K562 (cell line): ENCODE data around the gene TAS2R42. TPM values are rescaled to one million over a fixed set of nuclear protein-coding genes. Genes with fewer than 3 reads are reported as not detected.

Experiments
- ATAC-seq: fragments of 200-7000 bp; cut with Tn5 transposase; 3 replicates; pipeline ENCODE4 v1.9.1; 2020; ENCODE audit warnings: moderate library complexity
- BruUV-seq: library from RNA; stranded (reverse); fragments of 400-500 nt; replicated peaks from 2 replicates; lab custom pipeline; 2021; lab: Mats Ljungman, UMichigan
- CTCF ChIA-PET: fragments of 300-600 bp; formaldehyde crosslinking; extraction: SDS; loops from one replicate; lab custom pipeline; 2021; ENCODE audit warnings: low intra/inter-chr PET ratio; lab: Yijun Ruan, JAX
- POLR2A ChIA-PET: fragments of 300-600, 350-650 bp; sonication (Branson Sonifier 250); formaldehyde crosslinking; extraction: SDS; loops from one replicate; lab custom pipeline; 2021; ENCODE audit warnings: antibody characterized with exemption, inconsistent platforms; lab: Yijun Ruan, JAX
- DNase-seq, 4 experiments: peaks; one replicate each; pipeline versions ENCODE4 v3.0.0 to v3.0.0-alpha.2; 2011 to 2018; ENCODE audit warnings: low spot score in 3 of 4, mixed read lengths in 3 of 4; ENCODE audit errors: extremely low read depth in 1 of 4
- FAIRE-seq: peaks from 2 replicates; lab custom pipeline; 2011; peaks lifted over from hg19 to GRCh38; lab: Jason Lieb, UNC
- H2AFZ ChIP-seq: 2 replicates; pipeline ENCODE4 v1.6.0; 2011; ENCODE audit warnings: low read depth, low read length, control low read depth, inconsistent platforms
- H3K27ac ChIP-seq: fragments of 200-600 bp; 3 replicates; pipeline ENCODE4 v1.8.0; 2011; ENCODE audit warnings: low read depth, mild to moderate bottlenecking, control low read depth, inconsistent platforms, low read length, moderate library complexity, mixed read lengths; ENCODE audit errors: extremely low read depth
- H3K27me3 ChIP-seq, 2 experiments: fragments of 300-600 bp in 1 of 2; 2 replicates in 1 of 2; 3 replicates in 1 of 2; pipeline versions ENCODE4 v1.6.0 to v1.8.0; 2011; ENCODE audit warnings: inconsistent platforms in 2 of 2, low read length in 2 of 2, mild to moderate bottlenecking in 1 of 2, mixed read lengths in 1 of 2, moderate library complexity in 1 of 2; ENCODE audit not compliant: control insufficient read depth in 2 of 2, insufficient read depth in 2 of 2
- H3K36me3 ChIP-seq: fragments of 300-600 bp; 3 replicates; pipeline ENCODE4 v1.8.0; 2011; ENCODE audit warnings: mild to moderate bottlenecking, low read length, inconsistent platforms; ENCODE audit not compliant: control insufficient read depth, insufficient read depth
- H3K4me1 ChIP-seq, 2 experiments: fragments of 200-600 bp in 1 of 2; replicated peaks in 1 of 2; 2 replicates in 1 of 2; 3 replicates in 1 of 2; pipeline versions ENCODE4 v1.5.1 to v1.8.0; 2011; ENCODE audit warnings: inconsistent platforms in 2 of 2, low read length in 2 of 2, mild to moderate bottlenecking in 1 of 2, mixed read lengths in 1 of 2, moderate library complexity in 1 of 2; ENCODE audit not compliant: control insufficient read depth in 2 of 2, insufficient read depth in 2 of 2
- H3K4me2 ChIP-seq: 2 replicates; pipeline ENCODE4 v1.6.1; 2011; ENCODE audit warnings: low read length, control low read depth, inconsistent platforms, mixed read lengths; ENCODE audit not compliant: insufficient read depth
- H3K4me3 ChIP-seq: fragments of 200-600 bp; sonication (generic), shearing (Covaris generic); 2 replicates; pipeline ENCODE4 v1.5.1; 2016; ENCODE audit warnings: control low read depth, inconsistent platforms
- H3K79me2 ChIP-seq: fragments of 200-600 bp; 3 replicates; pipeline ENCODE4 v1.8.0; 2011; ENCODE audit warnings: low read length, inconsistent platforms; ENCODE audit not compliant: control insufficient read depth, insufficient read depth
- H3K9ac ChIP-seq, 2 experiments: 2 replicates each; pipeline versions ENCODE4 v1.6.0 to v1.6.1; 2011; ENCODE audit warnings: low read depth in 2 of 2, low read length in 2 of 2, control low read depth in 1 of 2, inconsistent platforms in 1 of 2, mild to moderate bottlenecking in 1 of 2, mixed read lengths in 1 of 2; ENCODE audit not compliant: insufficient read depth in 1 of 2
- H3K9me1 ChIP-seq: one replicate; pipeline ENCODE4 v1.6.0; 2011; ENCODE audit warnings: inconsistent platforms, mild to moderate bottlenecking, low read length, moderate library complexity; ENCODE audit not compliant: control insufficient read depth, insufficient read depth
- H3K9me3 ChIP-seq: replicated peaks from 2 replicates; pipeline ENCODE4 v1.5.1; 2011; ENCODE audit warnings: low read depth, low read length, inconsistent platforms; ENCODE audit not compliant: control insufficient read depth, insufficient read depth
- H4K20me1 ChIP-seq: replicated peaks from 2 replicates; pipeline ENCODE4 v1.6.1; 2011; ENCODE audit warnings: low read length, inconsistent platforms, mixed read lengths; ENCODE audit not compliant: control insufficient read depth, insufficient read depth
- ATF4 ChIP-seq: fragments of 450-650 bp; formaldehyde crosslinking; IDR thresholded peaks from 2 replicates; pipeline ENCODE4 v1.4.0; 2022; ENCODE audit warnings: mild to moderate bottlenecking, moderate library complexity
- BHLHE40 ChIP-seq: IDR thresholded peaks from 2 replicates; pipeline ENCODE4 v1.6.1; 2011; ENCODE audit warnings: low read length, improper control_type of control experiment
- HDAC6 ChIP-seq: IDR thresholded peaks from 2 replicates; pipeline ENCODE4 v1.6.1; 2012; ENCODE audit warnings: low read depth, mild to moderate bottlenecking, control low read depth, inconsistent platforms, low read length, moderate library complexity
- MECOM ChIP-seq: fragments of 250-450 bp; sonication (Bioruptor Pico); IDR thresholded peaks from 2 replicates; pipeline ENCODE4 v1.8.0; 2022; ENCODE audit warnings: inconsistent platforms
- NFIC ChIP-seq: fragments of 450-650 bp; IDR thresholded peaks from 2 replicates; pipeline ENCODE4 v1.6.1; 2017; ENCODE audit warnings: mild to moderate bottlenecking, inconsistent platforms
- RBM39 ChIP-seq: fragments of 200-400 bp; formaldehyde crosslinking; optimal IDR thresholded peaks from 2 replicates; pipeline ENCODE3; 2018; ENCODE audit warnings: low read depth, low read length
- SAP30 ChIP-seq: fragments of 200-600 bp; sonication (generic); IDR thresholded peaks from 2 replicates; pipeline ENCODE4 v1.6.1; 2012; ENCODE audit warnings: borderline replicate concordance, low read depth, mild to moderate bottlenecking, moderate library complexity, low read length, control low read depth, inconsistent platforms; ENCODE audit not compliant: insufficient read depth, poor library complexity, severe bottlenecking
- SNRNP70 ChIP-seq: fragments of 200-400 bp; formaldehyde crosslinking; optimal IDR thresholded peaks from 2 replicates; pipeline ENCODE3; 2017; ENCODE audit warnings: low read depth, low read length
- ZBTB2 ChIP-seq: fragments of 450-650 bp; IDR thresholded peaks from 2 replicates; pipeline ENCODE4 v1.6.1; 2016; ENCODE audit warnings: antibody characterized with exemption
- ZFX ChIP-seq: sonication (generic); formaldehyde crosslinking; IDR thresholded peaks from 2 replicates; pipeline ENCODE4 v1.8.0; 2022; ENCODE audit warnings: mild to moderate bottlenecking, missing genetic modification reagents, moderate library complexity
- ZKSCAN3 ChIP-seq: fragments of 250-450 bp; sonication (Bioruptor Pico); IDR thresholded peaks from 2 replicates; pipeline ENCODE4 v1.4.0; 2020
- ZKSCAN8 ChIP-seq: fragments of 200-800 bp; sonication (Bioruptor generic); IDR thresholded peaks from 2 replicates; pipeline ENCODE4 v1.6.1; 2016; ENCODE audit warnings: missing genetic modification characterization, missing compliant biosample characterization
- ZNF146 ChIP-seq: IDR thresholded peaks from one replicate; pipeline ENCODE4 v1.6.1; 2018; ENCODE audit warnings: missing compliant biosample characterization; ENCODE audit not compliant: unreplicated experiment
- ZNF280A ChIP-seq: fragments of 450-650 bp; IDR thresholded peaks from 2 replicates; pipeline ENCODE4 v1.6.1; 2018; ENCODE audit warnings: mild to moderate bottlenecking, low read depth; ENCODE audit not compliant: partially characterized antibody
- ZNF740 ChIP-seq, 3 experiments: fragments of 200-800 bp in 1 of 3; sonication (Bioruptor generic) in 1 of 3; sonication (generic) in 1 of 3; formaldehyde crosslinking in 1 of 3; IDR thresholded peaks; 2 replicates each; pipeline versions ENCODE4 v1.6.1 to v1.8.0; 2016 to 2022; ENCODE audit warnings: mild to moderate bottlenecking in 2 of 3, missing compliant biosample characterization in 2 of 3, missing genetic modification characterization in 2 of 3, missing genetic modification reagents in 1 of 3
- ZNF76 ChIP-seq: fragments of 250-450 bp; sonication (Bioruptor Pico); IDR thresholded peaks from 2 replicates; pipeline ENCODE4 v1.4.0; 2020; ENCODE audit warnings: mild to moderate bottlenecking, moderate library complexity, borderline replicate concordance
- WGBS: fragments of 100-300 bp; shearing (Covaris generic); methylation state at CpG from one replicate; pipeline ENCODE4 v1.1.6; 2016; ENCODE audit warnings: low coverage, mixed read lengths; ENCODE audit not compliant: insufficient coverage; ENCODE audit errors: missing lambda C conversion rate; 5-methylcytosine and 5-hydroxymethylcytosine counted together
- in situ Hi-C: fragments of 300-500 bp; cut with MboI; formaldehyde crosslinking; loops from 4 replicates; pipeline ENCODE4 v1.15.0; 2018; ENCODE audit warnings: inconsistent platforms, mixed read lengths
- intact Hi-C: fragments of 100-400 bp; cut with micrococcal nuclease; formaldehyde crosslinking; loops from 2 replicates; pipeline ENCODE4 v1.14.2; 2022
- polyA plus RNA-seq, 8 experiments: library from polyadenylated mRNA; depleted of rRNA in 4 of 8; stranded (reverse) in 5 of 8; unstranded in 3 of 8; fragments of >200 nt; fragmentation: Nextera tagmentation in 2 of 8; fragmentation: Illumina TruSeq in 1 of 8; extraction: Ambion mirVana in 2 of 8; extraction: Trizol in 1 of 8; gene quantifications; 2 replicates each; pipeline versions ENCODE4 v1.2.1 to v1.2.3, GENCODE V29; 2011 to 2014; ENCODE audit warnings: inconsistent platforms in 1 of 8, missing spikeins in 1 of 8
- total RNA-seq, 7 experiments: library from RNA; depleted of rRNA in 6 of 7; stranded (reverse); fragments of >200 nt in 6 of 7; fragmentation: Illumina TruSeq in 2 of 7; extraction: Trizol in 2 of 7; gene quantifications; 2 replicates each; pipeline versions ENCODE4 v1.2.1 to v1.2.3, GENCODE V29; 2011 to 2021; ENCODE audit warnings: low replicate concordance in 1 of 7

TAS2R42 gene
- total and polyA plus RNA-seq, 9 of the 15 experiments (the other 6 are each of a cell fraction or from before 2014, with no cell fraction given) = not detected

GRCh38 chr12:11174022-11174421, 12.7 kb downstream of the TAS2R42 start:
- POLR2A ChIA-PET = no interaction called here
- CTCF ChIA-PET = no interaction called here
- Histone ChIP-seq H2AFZ (no peak overlapping the region), H3K27ac (no peak overlapping the region), H3K9ac (no peak overlapping the region; a peak in 1 of 4 replicates), H3K4me2 (no peak overlapping the region), H3K9me3 (no peaks in the 10 kb centered on the region), H3K4me3 (no peak overlapping the region), H4K20me1 (0 out of 2 replicates have a peak, but pooled peaks cover 3% of the 10 kb centered on the region), H3K9me1 (no peaks in the 10 kb centered on the region), H3K36me3 (peaks cover 19% of the 10 kb centered on the region; the same call in 2 of the 3 replicates), H3K4me1 (peaks cover 6 to 12% of the 10 kb centered on the region in 2 experiments; a peak in 4 of 5 replicates), H3K79me2 (peaks cover 58% of the 10 kb centered on the region), H3K27me3 (no peaks in the 10 kb centered on the region)
- intact Hi-C loops (no loop called here), in situ Hi-C loops (no loop called here)
- ATAC-seq (no peak), DNase-seq (no peak), FAIRE-seq (no peak)
- BruUV-seq = no TSS peak
- WGBS = 100% methylated on average over 2 of the region's 2 CpGs
- no peak for TF ChIP-seq ZNF740 (CRISPR knock-in tag; IDR thresholded peaks at IDR 0.05)
- no peak for TF ChIP-seq ZNF740 (tag; IDR thresholded peaks at IDR 0.05)
- no peak for TF ChIP-seq ZKSCAN3 (CRISPR knock-in tag)
- TF ChIP-seq BHLHE40 = no peak
- TF ChIP-seq MECOM = no peak
- no peak for TF ChIP-seq ZFX
- peak; percentile 58 for TF ChIP-seq NFIC
- TF ChIP-seq ZNF146 (CRISPR knock-in tag) = no peak
- TF ChIP-seq HDAC6 = no peak
- TF ChIP-seq ATF4 = peak; percentile 67; the same call in 1 of the 2 replicates
- no peak for TF ChIP-seq ZBTB2
- no peak for TF ChIP-seq ZNF280A
- no peak for TF ChIP-seq SNRNP70
- no peak for TF ChIP-seq RBM39
- TF ChIP-seq SAP30 = no peak
- no peak for TF ChIP-seq ZNF76 (CRISPR knock-in tag)
- TF ChIP-seq ZKSCAN8 (CRISPR knock-in tag) = no peak
